ENCODE measurements around the gene VAV3.

VAV3 gene

DNA sequence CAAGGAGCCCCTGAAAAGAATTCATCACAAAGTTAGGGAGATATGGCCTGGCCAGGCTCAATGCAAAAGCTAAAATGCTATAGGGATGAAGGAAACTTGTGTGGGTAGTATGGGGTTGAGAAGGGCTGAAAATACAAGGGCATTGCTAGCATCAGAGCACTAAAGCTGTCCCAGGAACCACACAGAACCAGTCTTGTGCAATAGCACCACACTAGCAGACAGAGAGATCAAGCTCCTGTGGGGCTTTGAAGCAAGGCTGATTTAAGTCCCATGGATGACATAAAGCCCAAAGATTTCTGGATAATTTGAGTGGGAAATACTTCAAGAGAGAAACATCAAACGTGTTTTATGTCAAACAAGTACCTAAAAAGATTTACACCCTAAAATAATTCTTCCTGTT is 97.1 kb downstream of the VAV3 start:
- TF ChIP-seq, protein P1, sequence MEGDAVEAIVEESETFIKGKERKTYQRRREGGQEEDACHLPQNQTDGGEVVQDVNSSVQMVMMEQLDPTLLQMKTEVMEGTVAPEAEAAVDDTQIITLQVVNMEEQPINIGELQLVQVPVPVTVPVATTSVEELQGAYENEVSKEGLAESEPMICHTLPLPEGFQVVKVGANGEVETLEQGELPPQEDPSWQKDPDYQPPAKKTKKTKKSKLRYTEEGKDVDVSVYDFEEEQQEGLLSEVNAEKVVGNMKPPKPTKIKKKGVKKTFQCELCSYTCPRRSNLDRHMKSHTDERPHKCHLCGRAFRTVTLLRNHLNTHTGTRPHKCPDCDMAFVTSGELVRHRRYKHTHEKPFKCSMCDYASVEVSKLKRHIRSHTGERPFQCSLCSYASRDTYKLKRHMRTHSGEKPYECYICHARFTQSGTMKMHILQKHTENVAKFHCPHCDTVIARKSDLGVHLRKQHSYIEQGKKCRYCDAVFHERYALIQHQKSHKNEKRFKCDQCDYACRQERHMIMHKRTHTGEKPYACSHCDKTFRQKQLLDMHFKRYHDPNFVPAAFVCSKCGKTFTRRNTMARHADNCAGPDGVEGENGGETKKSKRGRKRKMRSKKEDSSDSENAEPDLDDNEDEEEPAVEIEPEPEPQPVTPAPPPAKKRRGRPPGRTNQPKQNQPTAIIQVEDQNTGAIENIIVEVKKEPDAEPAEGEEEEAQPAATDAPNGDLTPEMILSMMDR (conservative IDR thresholded peaks at IDR 0.05; ENCODE audit: low read depth) = no peak
- H3K27ac ChIP-seq = no peak overlapping the region
- POLR2A ChIA-PET (ENCODE audit: low non-redundant PET) = no interaction called here
- no peak for DNase-seq (ENCODE audit: low spot score)
- CTCF ChIA-PET = no interaction called here

DNA sequence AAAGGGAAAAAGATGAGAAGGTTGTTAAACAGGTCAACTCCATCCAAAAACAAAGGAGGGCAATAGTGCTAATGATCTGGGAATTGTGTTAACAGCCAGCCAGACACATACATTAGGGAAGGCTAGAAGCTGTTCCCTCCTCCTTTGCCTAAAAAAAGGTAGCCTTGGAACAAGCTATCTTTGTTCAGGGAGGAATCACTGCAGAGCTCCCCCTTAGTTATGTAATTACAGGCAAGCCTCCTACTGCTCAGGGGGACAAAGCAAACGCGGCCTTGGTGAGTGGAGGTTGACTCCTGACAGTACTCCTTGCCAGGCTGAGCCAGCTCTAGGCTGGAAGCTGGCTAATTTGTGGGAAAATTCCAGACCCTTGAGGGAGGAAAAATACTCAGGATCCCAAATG is 97.6 kb downstream of the VAV3 start:
- TF ChIP-seq, protein P1 (conservative IDR thresholded peaks at IDR 0.05; ENCODE audit: low read depth) = no peak
- ChIA-PET CTCF (no interaction called here), POLR2A (ENCODE audit: low non-redundant PET) (no interaction called here)
- H3K27ac ChIP-seq = no peak overlapping the region
- no peak for DNase-seq (ENCODE audit: low spot score)

DNA sequence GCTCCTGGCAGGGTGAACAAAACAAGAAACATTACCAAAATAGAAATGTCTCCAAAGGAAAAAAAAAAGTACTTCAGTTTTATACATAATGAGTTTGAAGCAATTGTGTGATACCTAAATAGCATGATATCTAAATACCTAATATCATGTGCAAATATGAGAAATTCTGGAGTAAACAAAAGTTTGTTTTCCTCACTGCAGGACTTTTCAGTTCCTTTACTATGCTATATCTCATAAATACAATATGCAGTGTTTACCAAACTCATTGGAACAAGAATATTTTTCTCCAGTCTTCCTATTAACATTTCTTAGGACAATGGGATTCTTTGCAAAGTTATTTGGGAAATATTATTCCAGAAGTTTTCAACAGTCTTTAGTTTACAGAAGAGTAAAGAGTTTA is 98.1 kb downstream of the VAV3 start:
- ChIA-PET POLR2A (ENCODE audit: low non-redundant PET) (no interaction called here), CTCF (no interaction called here)
- no peak overlapping the region for H3K27ac ChIP-seq
- no peak for DNase-seq (ENCODE audit: low spot score)
- TF ChIP-seq, protein P1 (conservative IDR thresholded peaks at IDR 0.05; ENCODE audit: low read depth) = no peak

DNA sequence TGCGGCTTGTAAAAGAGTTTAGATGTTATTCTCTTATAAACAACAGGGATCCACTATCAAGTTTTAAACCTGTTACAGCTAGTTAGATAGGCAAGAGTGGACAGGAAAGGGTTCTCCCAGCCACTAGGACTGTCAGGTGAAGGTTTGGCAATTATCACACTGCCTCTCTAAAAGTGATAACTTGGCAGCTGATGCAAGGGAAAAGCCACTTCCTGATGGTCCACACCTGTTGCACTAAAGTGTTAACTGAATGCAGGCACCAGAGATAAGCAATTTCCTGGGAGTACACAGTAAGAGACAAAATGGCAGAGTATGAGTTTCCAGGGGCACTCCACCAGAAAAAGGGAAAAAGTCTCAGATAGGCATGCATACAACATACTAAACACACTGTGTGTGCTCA is 99.4 kb downstream of the VAV3 start:
- ChIA-PET POLR2A (ENCODE audit: low non-redundant PET) (no interaction called here), CTCF (interaction anchor here (0.8 kb wide), 1 partner anchor 335 kb away, joined by 3 read pairs; no protein-coding TSS in a partner anchor)
- TF ChIP-seq, protein P1 (conservative IDR thresholded peaks at IDR 0.05; ENCODE audit: low read depth) = no peak
- DNase-seq (ENCODE audit: low spot score) = no peak
- no peak overlapping the region for H3K27ac ChIP-seq

DNA sequence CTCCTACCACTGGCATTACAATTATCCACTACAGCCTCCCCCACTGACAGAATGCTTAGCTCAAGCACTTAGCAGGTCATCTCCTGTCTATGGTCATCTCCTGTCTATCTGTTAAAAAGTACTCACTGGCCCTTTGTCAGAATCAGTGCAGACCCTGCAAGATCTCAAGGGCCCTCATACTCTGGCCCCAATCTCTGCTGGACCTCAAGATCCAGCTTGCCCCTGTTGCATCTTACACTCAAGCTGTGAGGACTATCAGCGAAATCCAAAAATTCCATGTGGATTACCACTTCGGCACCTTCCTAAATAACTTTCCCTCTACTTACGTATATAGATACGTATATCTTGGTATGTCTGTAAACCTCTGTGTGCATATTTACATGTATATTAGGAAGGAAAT is 101.6 kb downstream of the VAV3 start:
- POLR2A ChIA-PET (ENCODE audit: low non-redundant PET) = no interaction called here
- no peak for DNase-seq (ENCODE audit: low spot score)
- TF ChIP-seq, protein P1 (conservative IDR thresholded peaks at IDR 0.05; ENCODE audit: low read depth) = no peak
- CTCF ChIA-PET = interaction anchor here (0.7 kb wide), 1 partner anchor 21 kb away, joined by 3 read pairs; no protein-coding TSS in a partner anchor
- no peak overlapping the region for H3K27ac ChIP-seq

DNA sequence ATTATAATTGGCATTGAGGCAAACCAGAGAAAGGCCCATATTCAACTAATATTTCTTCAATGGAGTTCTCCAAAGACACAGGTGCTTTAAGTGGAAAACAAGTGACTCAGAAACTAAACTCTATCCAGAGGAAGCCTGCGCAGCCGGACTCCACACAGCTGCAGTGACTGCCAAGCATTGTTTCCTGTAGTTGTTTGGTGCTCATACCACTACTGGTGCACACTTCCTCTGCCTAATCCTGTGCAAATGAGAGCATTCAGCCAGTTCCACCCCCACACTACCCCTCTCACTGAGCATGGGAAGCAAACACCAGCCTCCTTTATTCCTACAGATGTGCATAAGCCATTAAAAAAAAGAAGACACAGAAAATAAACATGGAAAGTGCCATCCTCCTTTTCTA is 102.9 kb downstream of the VAV3 start:
- TF ChIP-seq, protein P1 (conservative IDR thresholded peaks at IDR 0.05; ENCODE audit: low read depth) = no peak
- no peak for DNase-seq (ENCODE audit: low spot score)
- no peak overlapping the region for H3K27ac ChIP-seq
- ChIA-PET POLR2A (ENCODE audit: low non-redundant PET) (no interaction called here), CTCF (no interaction called here)

DNA sequence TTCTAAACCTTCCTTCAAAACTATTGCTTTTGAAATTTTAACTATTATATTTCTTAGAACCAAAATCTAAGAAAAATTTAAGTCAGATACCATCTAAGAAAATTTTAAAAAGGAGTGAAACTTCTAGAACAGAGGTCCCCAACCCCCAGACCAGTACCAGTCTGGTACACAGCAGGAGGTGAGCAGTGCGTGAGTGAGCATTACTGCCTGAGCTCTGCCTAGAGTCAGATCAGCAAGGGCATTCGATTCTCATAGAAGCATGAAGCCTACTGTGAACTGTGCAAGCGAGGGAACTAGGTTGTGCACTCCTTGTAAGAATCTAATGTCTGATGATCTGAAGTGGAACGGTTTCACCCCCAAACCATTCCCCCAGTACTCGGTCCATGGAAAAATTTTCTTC is 106.7 kb downstream of the VAV3 start:
- TF ChIP-seq, protein P1 (conservative IDR thresholded peaks at IDR 0.05; ENCODE audit: low read depth) = no peak
- ChIA-PET CTCF (no interaction called here), POLR2A (ENCODE audit: low non-redundant PET) (no interaction called here)
- DNase-seq (ENCODE audit: low spot score) = no peak
- H3K27ac ChIP-seq = no peak overlapping the region
